NCI-H2196 treated with DMSO at 0.1 percent for 48 hours (cell line): ENCODE measurements around the gene RASSF1.

Experiments
- DNase-seq: peaks from one replicate; lab custom pipeline; 2025; ENCODE audit not compliant: unreplicated experiment; lab: John Stamatoyannopoulos, UW

RASSF1 gene

GRCh38 chr3:50369012-50369670 is 28.5 kb upstream of the RASSF1 start:
- DNase-seq = no peak

- no peak for DNase-seq
Observed at GRCh38 chr3:50365842-50366220, 25.2 kb upstream of the RASSF1 start.

GRCh38 chr3:50365080-50365841 is 24.6 kb upstream of the RASSF1 start:
- no peak for DNase-seq

- no peak for DNase-seq
Observed at GRCh38 chr3:50364573-50365079, 24.0 kb upstream of the RASSF1 start.

- no peak for DNase-seq
Observed at GRCh38 chr3:50359760-50360110, 19.1 kb upstream of the RASSF1 start.

- peak; percentile 83 for DNase-seq
Observed at GRCh38 chr3:50358911-50359759, 18.5 kb upstream of the RASSF1 start, which contains the start of gene TMEM115. Gene TMEM115 (minus strand): TSS chr3:50359521. CDS start chr3:50359063, 458 bp downstream.

- no peak for DNase-seq
Observed at GRCh38 chr3:50358355-50358910, 17.8 kb upstream of the RASSF1 start.

GRCh38 chr3:50357481-50357880 is 16.8 kb upstream of the RASSF1 start:
- DNase-seq = no peak

GRCh38 chr3:50356553-50356952 is 15.9 kb upstream of the RASSF1 start:
- no peak for DNase-seq

GRCh38 chr3:50355829-50356552 is 15.4 kb upstream of the RASSF1 start:
- no peak for DNase-seq

GRCh38 chr3:50354850-50355249 is 14.2 kb upstream of the RASSF1 start:
- DNase-seq = no peak

- DNase-seq = no peak
Observed at GRCh38 chr3:50354186-50354764, 13.6 kb upstream of the RASSF1 start.

- DNase-seq = no peak
Observed at GRCh38 chr3:50353245-50354004, 12.8 kb upstream of the RASSF1 start.

- DNase-seq = no peak
Observed at GRCh38 chr3:50352781-50353180, 12.1 kb upstream of the RASSF1 start.

GRCh38 chr3:50351323-50351697 is 10.7 kb upstream of the RASSF1 start:
- no peak for DNase-seq

GRCh38 chr3:50350527-50351322 is 10.1 kb upstream of the RASSF1 start, which contains the start of the genes CYB561D2 and NPRL2:
Gene CYB561D2 (plus strand): TSS chr3:50350862. CDS start chr3:50351434, 572 bp downstream.
Gene NPRL2 (minus strand): TSS chr3:50350775. CDS start chr3:50350652, 123 bp downstream.
- DNase-seq = peak; percentile 66

- no peak for DNase-seq
Observed at GRCh38 chr3:50350213-50350526, 9.5 kb upstream of the RASSF1 start.

- DNase-seq = no peak
Observed at GRCh38 chr3:50347187-50347813, 6.7 kb upstream of the RASSF1 start.
